Colonic mucosa (tissue), 4 donors: ENCODE results near the gene ATRX. TPM values are rescaled to one million over a fixed set of nuclear protein-coding genes. Genes with fewer than 3 reads are reported as not detected.

Source experiments
- DNase-seq: peaks from one replicate; pipeline ENCODE4 v3.0.0-alpha.2; 2020
- H3K27ac ChIP-seq: fragments of 200-600 bp; one replicate; pipeline ENCODE4 v1.8.0; 2021
- H3K27me3 ChIP-seq: fragments of 200-600 bp; one replicate; pipeline ENCODE4 v1.8.0; 2021
- H3K36me3 ChIP-seq: fragments of 200-600 bp; one replicate; pipeline ENCODE4 v1.8.0; 2021
- H3K4me1 ChIP-seq: fragments of 200-600 bp; one replicate; pipeline ENCODE4 v1.8.0; 2021; ENCODE audit warnings: mild to moderate bottlenecking
- H3K4me3 ChIP-seq: fragments of 200-600 bp; one replicate; pipeline ENCODE4 v1.8.0; 2021
- H3K9ac ChIP-seq, 2 donors: one replicate each; pipeline ENCODE4 v1.7.0; 2013; ENCODE audit warnings: control low read depth in 2 of 2, low read depth in 2 of 2, low read length in 2 of 2
- H3K9me3 ChIP-seq: fragments of 200-600 bp; one replicate; pipeline ENCODE4 v1.8.0; 2021
- CTCF ChIP-seq: fragments of 200-600 bp; IDR thresholded peaks from one replicate; pipeline ENCODE4 v1.8.0; 2022; ENCODE audit warnings: antibody characterized with exemption, mild to moderate bottlenecking
- intact Hi-C: fragments of 100-400 bp; cut with DNase I; formaldehyde crosslinking; loops from one replicate; pipeline ENCODE4 v1.14.1; 2022
- total RNA-seq, 2 donors: library from RNA; stranded (reverse); fragmentation: NEBNext Ultra II Directional in 1 of 2; extraction: Animal tissue kit (Norgen Biotek cat#: 25700) in 1 of 2; gene quantifications; one replicate each; pipeline ENCODE4 v1.2.1, GENCODE V29; 2021
- donor health status: healthy.
- donor health status: DM: no; HTN: no; CAD: no.
- donor health status: DM: no; HTN: no; CAD: no.

The ATRX gene
- total RNA-seq, 2 donors from 2014 or later = 44.2 to 57.0 TPM

GRCh38 chrX:77595848-77596247 lies 190.2 kb downstream of the ATRX start:
- no peak for TF ChIP-seq CTCF
- no peak for DNase-seq
- no peaks in the 10 kb centered on the region for H3K27me3 ChIP-seq
- H3K36me3 ChIP-seq = no peaks in the 10 kb centered on the region
- H3K9ac ChIP-seq = no peak overlapping the region
- no peak overlapping the region for H3K27ac ChIP-seq
- no peaks in the 10 kb centered on the region for H3K9me3 ChIP-seq
- intact Hi-C loops = no loop called here
- H3K4me3 ChIP-seq = no peak overlapping the region
- H3K4me1 ChIP-seq = no peaks in the 10 kb centered on the region

DNA sequence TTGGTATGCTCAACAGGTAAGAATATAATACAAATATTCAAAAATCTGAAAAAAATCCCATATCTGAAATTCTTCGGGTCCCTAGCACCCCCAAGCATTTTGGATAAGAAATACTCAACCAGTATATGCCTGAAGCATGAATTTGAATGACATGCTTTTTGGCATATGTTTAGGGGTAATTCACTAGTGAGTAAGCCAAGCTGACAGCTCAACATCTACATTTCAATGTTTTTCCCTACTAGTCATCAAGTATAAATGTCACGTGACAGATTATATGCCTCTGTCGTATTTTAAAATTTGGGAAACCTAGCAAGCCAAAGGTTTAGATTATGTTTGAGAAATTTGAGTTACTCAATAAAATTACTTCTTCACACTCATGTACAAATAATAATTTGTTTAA lies 213.7 kb downstream of the ATRX start:
- H3K9me3 ChIP-seq = no peaks in the 10 kb centered on the region
- no peaks in the 10 kb centered on the region for H3K36me3 ChIP-seq
- no peak for DNase-seq
- H3K27ac ChIP-seq = no peak overlapping the region
- no peak for TF ChIP-seq CTCF
- H3K4me1 ChIP-seq = no peaks in the 10 kb centered on the region
- intact Hi-C loops = no loop called here
- H3K27me3 ChIP-seq = no peaks in the 10 kb centered on the region
- no peak overlapping the region for H3K4me3 ChIP-seq
- no peak overlapping the region for H3K9ac ChIP-seq

DNA sequence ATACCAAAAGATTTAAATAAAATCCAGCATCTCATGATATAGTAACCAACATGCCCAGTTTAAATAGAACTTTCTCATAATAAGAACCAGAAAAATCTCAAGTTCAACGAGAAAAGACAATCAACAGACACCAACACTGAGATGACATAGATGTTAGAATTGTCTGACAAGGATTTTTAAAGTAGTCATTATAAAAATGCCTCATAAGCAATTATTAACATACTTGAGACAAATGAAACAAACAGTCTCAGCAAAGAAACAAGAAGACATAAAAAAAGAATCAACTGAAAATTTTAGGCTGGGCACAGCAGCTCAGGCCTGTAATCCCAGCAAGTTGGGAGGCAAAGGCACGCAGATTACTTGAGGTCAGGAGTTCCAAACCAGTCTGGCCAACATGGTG lies 220.7 kb downstream of the ATRX start:
- H3K9me3 ChIP-seq = no peaks in the 10 kb centered on the region
- intact Hi-C loops = no loop called here
- no peaks in the 10 kb centered on the region for H3K27me3 ChIP-seq
- no peaks in the 10 kb centered on the region for H3K4me1 ChIP-seq
- H3K36me3 ChIP-seq = no peaks in the 10 kb centered on the region
- no peak overlapping the region for H3K9ac ChIP-seq
- DNase-seq = no peak
- no peak overlapping the region for H3K27ac ChIP-seq
- no peak overlapping the region for H3K4me3 ChIP-seq
- no peak for TF ChIP-seq CTCF

GRCh38 chrX:77564823-77565222 lies 221.2 kb downstream of the ATRX start:
- no peak for DNase-seq
- TF ChIP-seq CTCF = no peak
- Histone ChIP-seq H3K9ac (no peak overlapping the region), H3K27ac (no peak overlapping the region), H3K4me3 (no peak overlapping the region), H3K4me1 (no peaks in the 10 kb centered on the region), H3K36me3 (no peaks in the 10 kb centered on the region), H3K9me3 (no peaks in the 10 kb centered on the region), H3K27me3 (no peaks in the 10 kb centered on the region)
- intact Hi-C loops = no loop called here

DNA sequence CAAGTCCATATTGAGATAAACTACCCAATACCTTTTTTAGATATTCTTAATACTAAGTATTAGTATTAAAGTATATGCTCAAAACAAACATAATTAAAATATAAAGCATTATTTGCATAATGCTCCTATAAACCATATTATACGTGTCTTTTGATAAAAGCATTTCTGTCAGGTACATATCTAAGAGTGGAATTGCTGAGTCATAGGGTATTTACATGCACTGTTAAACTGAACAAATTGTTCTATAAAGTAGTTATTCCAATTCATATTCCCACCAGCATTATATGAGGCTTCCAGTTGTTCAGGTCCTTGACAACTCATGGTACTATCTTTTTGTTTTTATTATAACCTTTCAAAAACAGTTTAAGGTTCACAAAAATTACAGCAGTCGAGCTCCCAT lies 224.6 kb downstream of the ATRX start:
- Histone ChIP-seq H3K27me3 (no peaks in the 10 kb centered on the region), H3K4me3 (no peak overlapping the region), H3K27ac (no peak overlapping the region), H3K4me1 (no peaks in the 10 kb centered on the region), H3K36me3 (no peaks in the 10 kb centered on the region), H3K9ac (no peak overlapping the region), H3K9me3 (no peaks in the 10 kb centered on the region)
- intact Hi-C loops = no loop called here
- DNase-seq = no peak
- TF ChIP-seq CTCF = no peak

- Histone ChIP-seq H3K27me3 (no peaks in the 10 kb centered on the region), H3K27ac (no peak overlapping the region), H3K9me3 (no peaks in the 10 kb centered on the region), H3K36me3 (no peaks in the 10 kb centered on the region), H3K4me3 (no peak overlapping the region), H3K4me1 (no peaks in the 10 kb centered on the region), H3K9ac (no peak overlapping the region)
- intact Hi-C loops = no loop called here
- no peak for DNase-seq
- no peak for TF ChIP-seq CTCF
Measured at GRCh38 chrX:77556276-77556675, 229.7 kb downstream of the ATRX start.
